Astrocyte (in vitro differentiated cells and primary cell): ENCODE data around the gene ERG.

Experiments
- CTCF ChIP-seq: IDR thresholded peaks from 2 replicates; pipeline ENCODE4 v1.5.1; 2011; ENCODE audit warnings: low read depth, mild to moderate bottlenecking, inconsistent platforms, low read length, moderate library complexity; ENCODE audit not compliant: insufficient read depth
- EZH2 ChIP-seq: IDR thresholded peaks from 2 replicates; pipeline ENCODE4 v1.6.1; 2012; ENCODE audit warnings: mild to moderate bottlenecking, low read length, inconsistent platforms; ENCODE audit not compliant: insufficient read depth

DNA sequence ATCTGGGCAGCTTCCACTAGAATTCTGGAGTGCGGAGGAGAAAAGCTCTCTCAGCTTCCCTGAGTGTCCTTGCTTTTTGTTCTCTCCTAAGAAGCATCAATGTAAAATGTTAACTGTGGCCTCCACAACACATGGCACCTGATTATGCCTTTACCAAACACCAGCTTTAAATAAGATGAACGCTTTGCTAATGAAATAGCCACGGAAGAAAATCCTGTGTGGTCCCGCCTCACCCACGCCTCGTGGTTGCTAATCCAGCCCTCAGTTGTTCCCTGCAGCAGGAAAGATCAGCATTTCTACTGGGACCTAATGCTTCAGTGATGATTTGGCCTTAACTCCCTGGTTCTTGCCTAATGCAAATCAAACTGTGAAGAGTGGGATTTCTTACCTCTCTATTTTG, 1.8 kb upstream of the ERG start:
- TF ChIP-seq CTCF (no peak), EZH2 (no peak)
